GM18508 (cell line): Measurements from ENCODE around the gene WIF1.

ENCODE experiments used
- ATAC-seq: cut with Tn5 transposase; IDR thresholded peaks from one replicate; pipeline ENCODE4 v1.9.1; 2021; ENCODE audit warnings: moderate number of reproducible peaks; ENCODE audit not compliant: insufficient read depth, unreplicated experiment

Gene WIF1

DNA sequence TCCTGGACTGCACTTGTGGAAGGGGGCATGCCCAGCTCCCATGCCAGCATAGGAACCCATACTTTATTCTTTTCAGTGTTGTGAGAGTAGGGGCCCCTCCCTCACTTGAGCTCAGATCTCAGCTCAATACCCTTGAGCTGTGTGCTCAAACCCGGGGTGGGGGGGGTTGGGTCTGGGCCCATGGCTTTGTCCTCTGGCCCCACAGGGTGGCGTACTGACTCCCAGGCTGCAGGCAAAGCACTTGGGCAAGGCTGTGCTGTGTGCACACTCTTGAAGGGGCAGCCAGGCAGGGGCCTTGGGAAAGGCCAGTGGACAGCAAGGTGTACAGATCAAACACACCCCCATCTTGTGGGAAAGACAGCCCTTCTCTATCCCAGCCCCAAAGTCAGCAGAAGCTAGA is 81.8 kb downstream of the WIF1 start:
- no peak for ATAC-seq

DNA sequence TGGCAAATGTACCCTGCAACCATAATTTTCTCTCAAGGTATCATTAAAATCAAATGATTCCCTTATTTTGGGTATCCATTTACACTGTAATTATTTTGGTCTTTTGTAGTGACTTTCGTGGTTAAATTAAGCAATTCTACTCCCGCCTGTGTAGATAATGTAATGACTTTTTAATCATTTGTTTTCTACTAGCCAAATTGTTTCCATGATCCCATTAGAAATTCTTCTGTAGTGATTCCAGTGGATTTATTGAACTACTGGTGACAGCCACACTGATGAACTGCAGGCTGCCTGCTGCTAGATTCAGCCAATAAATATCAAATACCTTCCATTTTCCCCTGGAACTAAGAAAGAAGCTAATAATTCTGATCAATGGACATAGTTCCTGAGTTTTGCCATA is 96.0 kb downstream of the WIF1 start:
- ATAC-seq, result no peak

GRCh38 chr12:65023485-65023884 is 97.6 kb downstream of the WIF1 start:
- ATAC-seq, result no peak

DNA sequence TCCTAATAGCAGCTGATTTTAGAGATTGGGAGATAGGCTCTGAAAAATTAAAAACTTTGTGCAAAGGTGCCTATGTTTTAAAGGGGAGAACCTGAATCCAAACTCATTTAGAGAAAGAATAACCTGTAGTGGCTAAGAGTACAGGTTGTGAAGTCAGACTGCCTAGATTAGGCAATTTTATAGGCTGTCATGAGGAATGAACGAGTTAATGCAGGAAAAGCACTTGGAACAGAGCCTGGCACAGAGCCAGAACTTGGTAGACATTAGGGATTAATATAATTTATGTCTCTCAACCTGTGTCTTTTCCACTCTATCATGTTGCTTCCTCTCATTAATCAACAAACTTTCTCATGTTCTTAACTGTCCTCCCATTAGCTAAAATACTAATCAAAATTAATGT is 98.1 kb downstream of the WIF1 start:
- no peak for ATAC-seq

- no peak for ATAC-seq
These were observed 98.7 kb downstream of the WIF1 start for GRCh38 chr12:65022421-65022820.

GRCh38 chr12:65019696-65020234 is 101.3 kb downstream of the WIF1 start:
- no peak for ATAC-seq

GRCh38 chr12:65016881-65017650 is 104.0 kb downstream of the WIF1 start:
- ATAC-seq, result no peak

DNA sequence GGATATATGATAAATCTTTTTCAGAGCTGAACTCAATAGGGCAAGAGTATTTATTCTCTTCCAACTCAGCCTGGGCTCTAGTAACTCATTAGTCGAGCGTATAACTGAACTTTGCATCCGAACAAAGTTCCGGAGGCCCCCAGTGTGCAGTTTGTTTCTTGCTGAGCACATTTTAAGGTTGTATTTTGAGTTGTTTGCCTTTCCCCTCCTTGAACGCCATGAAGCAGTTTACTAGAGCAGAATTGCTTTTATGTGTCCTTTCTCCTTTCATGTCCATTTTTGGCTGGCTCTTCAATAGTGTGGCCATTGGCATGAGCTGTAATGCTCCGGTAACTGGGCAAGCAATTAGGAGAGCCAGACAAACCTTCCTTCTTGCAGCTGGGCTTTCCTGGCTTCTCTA is 105.3 kb downstream of the WIF1 start:
- ATAC-seq, result no peak

GRCh38 chr12:65014504-65015271 is 106.4 kb downstream of the WIF1 start:
- ATAC-seq, result no peak

DNA sequence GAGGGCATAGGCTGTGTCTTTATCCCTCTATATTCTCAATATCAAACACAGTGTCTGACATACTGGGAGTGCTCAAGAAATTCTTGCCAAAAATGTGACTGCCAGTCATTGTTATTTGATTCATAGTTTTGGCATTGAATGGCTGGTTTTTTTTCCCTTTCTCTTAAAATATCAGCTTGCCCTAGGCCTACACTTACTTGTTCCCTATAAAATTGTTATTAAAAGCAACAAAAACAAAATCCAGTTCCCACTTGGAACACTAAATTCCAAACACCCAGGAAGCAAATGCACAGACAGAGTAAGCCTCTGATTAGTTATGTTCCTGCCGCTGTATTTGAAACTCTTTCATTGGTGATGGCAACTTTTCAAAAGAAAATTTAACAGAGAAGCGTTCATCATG is 110.7 kb downstream of the WIF1 start:
- ATAC-seq, result no peak

DNA sequence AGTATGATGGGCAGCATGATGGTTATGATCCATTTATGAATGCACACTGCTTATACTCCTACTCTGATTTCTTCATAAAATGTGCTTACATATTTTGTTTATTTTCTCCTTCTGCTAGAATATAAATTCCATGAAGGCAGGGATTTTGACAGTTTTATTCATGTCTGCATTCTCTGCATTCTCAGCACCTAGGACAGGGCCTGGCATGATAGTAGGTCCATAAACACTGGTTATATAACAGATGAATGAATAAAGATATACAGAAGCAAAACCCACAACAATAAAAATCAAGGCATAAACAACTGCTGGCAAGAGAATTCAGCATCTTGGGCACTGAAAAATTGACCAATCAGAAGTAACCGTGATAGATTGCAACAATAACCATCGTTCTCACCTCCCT is 115.4 kb downstream of the WIF1 start:
- no peak for ATAC-seq

GRCh38 chr12:65004270-65004669 is 116.8 kb downstream of the WIF1 start:
- ATAC-seq, result no peak
